Smooth muscle cell (in vitro differentiated cells): Measurements from ENCODE around the gene ITCH. TPM values are rescaled to one million over a fixed set of nuclear protein-coding genes. Genes with fewer than 3 reads are reported as not detected.

Source experiments
- DNase-seq: peaks from one replicate; lab custom pipeline; 2025; ENCODE audit not compliant: unreplicated experiment; lab: John Stamatoyannopoulos, UW
- H2AFZ ChIP-seq: fragments of 200-600 bp; sonication (generic); 2 replicates; pipeline ENCODE4 v1.6.0; 2016; ENCODE audit warnings: antibody characterized with exemption, low read depth, mild to moderate bottlenecking
- H3F3A ChIP-seq: fragments of 200-600 bp; sonication (generic); 2 replicates; pipeline ENCODE4 v1.6.0; 2017; ENCODE audit warnings: antibody characterized with exemption, low read depth
- H3K27ac ChIP-seq: fragments of 200-600 bp; sonication (generic); 2 replicates; pipeline ENCODE4 v1.5.1; 2016; ENCODE audit warnings: low read depth, mild to moderate bottlenecking
- H3K27me3 ChIP-seq: fragments of 200-600 bp; sonication (generic); 2 replicates; pipeline ENCODE4 v1.6.1; 2016; ENCODE audit warnings: low read depth, mild to moderate bottlenecking
- H3K36me3 ChIP-seq: fragments of 200-600 bp; sonication (generic); 2 replicates; pipeline ENCODE4 v1.5.1; 2016; ENCODE audit warnings: low read depth
- H3K4me1 ChIP-seq: fragments of 200-600 bp; sonication (generic); 2 replicates; pipeline ENCODE4 v1.5.1; 2016; ENCODE audit warnings: low read depth
- H3K4me2 ChIP-seq: fragments of 200-600 bp; sonication (generic); 2 replicates; pipeline ENCODE4 v1.6.0; 2016; ENCODE audit warnings: mild to moderate bottlenecking
- H3K4me3 ChIP-seq: fragments of 200-600 bp; sonication (generic); 2 replicates; pipeline ENCODE4 v1.5.1; 2016; ENCODE audit warnings: mild to moderate bottlenecking
- H3K79me2 ChIP-seq: fragments of 200-600 bp; sonication (generic); 2 replicates; pipeline ENCODE4 v1.6.0; 2016; ENCODE audit warnings: low read depth, mild to moderate bottlenecking
- H3K9ac ChIP-seq: fragments of 200-600 bp; sonication (generic); 2 replicates; pipeline ENCODE4 v1.6.0; 2016; ENCODE audit warnings: low read depth
- H3K9me3 ChIP-seq: fragments of 200-600 bp; sonication (generic); replicated peaks from 2 replicates; pipeline ENCODE4 v1.5.1; 2016; ENCODE audit warnings: low read depth
- H4K20me1 ChIP-seq: fragments of 200-600 bp; sonication (generic); 2 replicates; pipeline ENCODE4 v1.6.0; 2016; ENCODE audit warnings: low read depth
- CTCF ChIP-seq: fragments of 200-600 bp; sonication (generic); IDR thresholded peaks from 2 replicates; pipeline ENCODE4 v1.5.1; 2017; ENCODE audit warnings: borderline replicate concordance, mild to moderate bottlenecking, antibody characterized with exemption; ENCODE audit not compliant: insufficient read depth, poor library complexity, severe bottlenecking
- WGBS: methylation state at CpG from one replicate; pipeline ENCODE4 v1.1.7; 2016; ENCODE audit warnings: low lambda C conversion rate; 5-methylcytosine and 5-hydroxymethylcytosine counted together
- polyA plus RNA-seq: library from polyadenylated mRNA; unstranded; fragments of >200 nt; fragmentation: Nextera tagmentation; extraction: Ambion mirVana; gene quantifications from 2 replicates; pipeline ENCODE4 v1.2.1, GENCODE V29; 2016
- total RNA-seq: library from RNA; depleted of rRNA; stranded (reverse); fragments of >200 nt; gene quantifications from 2 replicates; pipeline ENCODE4 v1.2.3, GENCODE V29; 2014

Gene ITCH
- total RNA-seq (96.7 and 102 TPM in 2 replicates), polyA plus RNA-seq (21.9 and 22.7 TPM in 2 replicates)

- Histone ChIP-seq H3K36me3 (no peaks in the 10 kb centered on the region), H3K27ac (peak within 1 kb of the TSS; percentile 96), H2AFZ (peak within 1 kb of the TSS; percentile 93), H3K9me3 (no peaks in the 10 kb centered on the region), H3K4me1 (peaks cover 28% of the 10 kb centered on the region), H3K4me2 (peak within 1 kb of the TSS; percentile 96), H3F3A (peaks cover 6% of the 10 kb centered on the region), H3K9ac (peak within 1 kb of the TSS; percentile 99), H3K27me3 (no peaks in the 10 kb centered on the region), H3K4me3 (peak within 1 kb of the TSS; percentile 99), H4K20me1 (peaks cover 39% of the 10 kb centered on the region), H3K79me2 (peaks cover 50% of the 10 kb centered on the region)
- TF ChIP-seq CTCF, result no peak
- WGBS, result under 1% methylated on average over 32 of the region's 32 CpGs
- peak; percentile 77 for DNase-seq
Measured at GRCh38 chr20:34363062-34363464, at the start of gene ITCH. ITCH (plus strand) TSS chr20:34363273; CDS start chr20:34393812, 30,539 bp downstream.

- no peaks in the 10 kb centered on the region for H3K36me3 ChIP-seq
- 93% methylated on average over 3 of the region's 3 CpGs for WGBS
- peak overlapping the region; percentile 75 for H3K27ac ChIP-seq
- no peaks in the 10 kb centered on the region for H3K79me2 ChIP-seq
- H3K27me3 ChIP-seq, result peaks cover 9% of the 10 kb centered on the region
- H3K4me2 ChIP-seq, result no peak overlapping the region
- TF ChIP-seq CTCF, result no peak
- H3F3A ChIP-seq, result no peaks in the 10 kb centered on the region
- no peak overlapping the region for H3K9ac ChIP-seq
- H4K20me1 ChIP-seq, result no peaks in the 10 kb centered on the region
- no peaks in the 10 kb centered on the region for H3K9me3 ChIP-seq
- no peak for DNase-seq
- H2AFZ ChIP-seq, result no peak overlapping the region
- no peak overlapping the region for H3K4me3 ChIP-seq
- H3K4me1 ChIP-seq, result peaks cover 14% of the 10 kb centered on the region
Measured at GRCh38 chr20:34315236-34315635, 47.8 kb upstream of the ITCH start.

- Histone ChIP-seq H3K9ac (no peak overlapping the region), H3K27me3 (peaks cover 9% of the 10 kb centered on the region), H3K36me3 (no peaks in the 10 kb centered on the region), H3K9me3 (no peaks in the 10 kb centered on the region), H3K4me3 (no peak overlapping the region), H2AFZ (no peak overlapping the region), H3K27ac (no peak overlapping the region), H3K4me1 (peaks cover 11% of the 10 kb centered on the region), H3F3A (no peaks in the 10 kb centered on the region), H4K20me1 (no peaks in the 10 kb centered on the region), H3K79me2 (no peaks in the 10 kb centered on the region), H3K4me2 (no peak overlapping the region)
- no peak for DNase-seq
- TF ChIP-seq CTCF, result no peak
- WGBS, result 93% methylated on average over 6 of the region's 6 CpGs
Measured at GRCh38 chr20:34316196-34316814, 46.8 kb upstream of the ITCH start.
